DOHH2 (cell line): ENCODE results near the gene GLRA1.

ENCODE experiments used
- H3F3A ChIP-seq: fragments of 200-600 bp; sonication (generic), shearing (Covaris generic); 2 replicates; pipeline ENCODE4 v1.6.0; 2016; ENCODE audit warnings: antibody characterized with exemption, mild to moderate bottlenecking; ENCODE audit not compliant: control insufficient read depth, insufficient read depth
- H3K27ac ChIP-seq: fragments of 200-600 bp; sonication (generic); 2 replicates; pipeline ENCODE4 v1.5.1; 2014; ENCODE audit warnings: low read depth, mild to moderate bottlenecking, low read length, moderate library complexity
- H3K27me3 ChIP-seq: fragments of 200-600 bp; sonication (generic); 2 replicates; pipeline ENCODE4 v1.6.1; 2014; ENCODE audit warnings: mild to moderate bottlenecking, low read length, mixed read lengths; ENCODE audit not compliant: control insufficient read depth
- H3K36me3 ChIP-seq: fragments of 200-600 bp; sonication (generic); 2 replicates; pipeline ENCODE4 v1.6.1; 2014; ENCODE audit warnings: mild to moderate bottlenecking, low read length, moderate library complexity, mixed read lengths; ENCODE audit not compliant: control insufficient read depth
- H3K4me1 ChIP-seq: fragments of 200-600 bp; sonication (generic); 2 replicates; pipeline ENCODE4 v1.6.1; 2014; ENCODE audit warnings: mild to moderate bottlenecking, low read length, mixed read lengths; ENCODE audit not compliant: control insufficient read depth
- H3K4me2 ChIP-seq: fragments of 200-600 bp; sonication (generic); 2 replicates; pipeline ENCODE4 v1.6.0; 2014; ENCODE audit warnings: mild to moderate bottlenecking, low read length, moderate library complexity
- H3K4me3 ChIP-seq: fragments of 200-600 bp; sonication (generic); 2 replicates; pipeline ENCODE4 v1.5.1; 2014; ENCODE audit warnings: mild to moderate bottlenecking, low read length, mixed read lengths
- H3K79me2 ChIP-seq: fragments of 200-600 bp; sonication (generic); 2 replicates; pipeline ENCODE4 v1.6.1; 2014; ENCODE audit warnings: mild to moderate bottlenecking, low read length, mixed read lengths; ENCODE audit not compliant: control insufficient read depth
- H3K9me2 ChIP-seq: fragments of 200-600 bp; sonication (generic); replicated peaks from 2 replicates; pipeline ENCODE4 v1.6.1; 2014; ENCODE audit warnings: mild to moderate bottlenecking, low read length, mixed read lengths; ENCODE audit not compliant: control insufficient read depth
- H3K9me3 ChIP-seq: fragments of 200-600 bp; sonication (generic); 2 replicates; pipeline ENCODE4 v1.6.1; 2014; ENCODE audit warnings: antibody characterized with exemption, low read length, mixed read lengths; ENCODE audit not compliant: control insufficient read depth, insufficient read depth
- H4K20me1 ChIP-seq: fragments of 200-600 bp; sonication (generic); 2 replicates; pipeline ENCODE4 v1.6.0; 2014; ENCODE audit warnings: low read depth, mild to moderate bottlenecking, antibody characterized with exemption, low read length, moderate library complexity; ENCODE audit not compliant: control insufficient read depth, insufficient read depth
- EZH2phosphoT487 ChIP-seq: fragments of 200-600 bp; sonication (generic); IDR thresholded peaks from 2 replicates; pipeline ENCODE4 v1.6.1; 2017; ENCODE audit warnings: borderline replicate concordance, mild to moderate bottlenecking, antibody characterized with exemption, low read length, moderate library complexity, mixed read lengths
- TF ChIP-seq, protein P1 (sequence below): fragments of 200-600 bp; sonication (generic); IDR thresholded peaks from one replicate; pipeline ENCODE4 v1.5.1; 2014; ENCODE audit warnings: antibody characterized with exemption, mild to moderate bottlenecking, low read depth, low read length; ENCODE audit not compliant: poor library complexity, severe bottlenecking

The GLRA1 gene

DNA sequence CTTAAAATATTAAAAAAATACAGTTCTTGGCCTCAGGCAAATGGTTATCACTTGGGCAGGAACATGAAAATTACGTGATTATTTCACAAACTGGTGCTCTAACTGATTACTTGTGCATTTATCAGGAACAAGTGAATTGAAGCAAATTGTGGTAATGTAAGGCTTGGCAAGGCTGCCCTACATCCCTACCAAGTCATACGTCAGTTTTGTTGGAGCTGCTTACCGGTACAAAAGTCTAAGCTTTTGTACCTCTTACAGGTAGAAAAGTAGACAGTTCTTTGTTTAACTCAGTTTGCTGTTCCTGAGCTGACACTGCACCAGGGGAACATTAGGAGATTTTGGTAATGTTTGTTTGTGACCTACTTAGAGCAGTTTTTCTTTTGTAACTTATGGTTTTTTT lies 150.7 kb downstream of the GLRA1 start:
- Histone ChIP-seq H3F3A (0 out of 2 replicates have a peak, but pooled peaks cover 2% of the 10 kb centered on the region), H3K4me1 (peaks cover 63% of the 10 kb centered on the region), H3K4me2 (peak overlapping the region; percentile 81), H3K9me3 (no peaks in the 10 kb centered on the region), H3K9me2 (no peaks in the 10 kb centered on the region), H3K27me3 (no peaks in the 10 kb centered on the region), H3K4me3 (peak overlapping the region; percentile 92), H3K79me2 (peaks cover 86% of the 10 kb centered on the region), H3K36me3 (peaks cover 67% of the 10 kb centered on the region), H4K20me1 (peaks cover 60% of the 10 kb centered on the region), H3K27ac (no peak overlapping the region)
- TF ChIP-seq EZH2phosphoT487, result no peak
- TF ChIP-seq, protein P1, sequence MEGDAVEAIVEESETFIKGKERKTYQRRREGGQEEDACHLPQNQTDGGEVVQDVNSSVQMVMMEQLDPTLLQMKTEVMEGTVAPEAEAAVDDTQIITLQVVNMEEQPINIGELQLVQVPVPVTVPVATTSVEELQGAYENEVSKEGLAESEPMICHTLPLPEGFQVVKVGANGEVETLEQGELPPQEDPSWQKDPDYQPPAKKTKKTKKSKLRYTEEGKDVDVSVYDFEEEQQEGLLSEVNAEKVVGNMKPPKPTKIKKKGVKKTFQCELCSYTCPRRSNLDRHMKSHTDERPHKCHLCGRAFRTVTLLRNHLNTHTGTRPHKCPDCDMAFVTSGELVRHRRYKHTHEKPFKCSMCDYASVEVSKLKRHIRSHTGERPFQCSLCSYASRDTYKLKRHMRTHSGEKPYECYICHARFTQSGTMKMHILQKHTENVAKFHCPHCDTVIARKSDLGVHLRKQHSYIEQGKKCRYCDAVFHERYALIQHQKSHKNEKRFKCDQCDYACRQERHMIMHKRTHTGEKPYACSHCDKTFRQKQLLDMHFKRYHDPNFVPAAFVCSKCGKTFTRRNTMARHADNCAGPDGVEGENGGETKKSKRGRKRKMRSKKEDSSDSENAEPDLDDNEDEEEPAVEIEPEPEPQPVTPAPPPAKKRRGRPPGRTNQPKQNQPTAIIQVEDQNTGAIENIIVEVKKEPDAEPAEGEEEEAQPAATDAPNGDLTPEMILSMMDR, result no peak

DNA sequence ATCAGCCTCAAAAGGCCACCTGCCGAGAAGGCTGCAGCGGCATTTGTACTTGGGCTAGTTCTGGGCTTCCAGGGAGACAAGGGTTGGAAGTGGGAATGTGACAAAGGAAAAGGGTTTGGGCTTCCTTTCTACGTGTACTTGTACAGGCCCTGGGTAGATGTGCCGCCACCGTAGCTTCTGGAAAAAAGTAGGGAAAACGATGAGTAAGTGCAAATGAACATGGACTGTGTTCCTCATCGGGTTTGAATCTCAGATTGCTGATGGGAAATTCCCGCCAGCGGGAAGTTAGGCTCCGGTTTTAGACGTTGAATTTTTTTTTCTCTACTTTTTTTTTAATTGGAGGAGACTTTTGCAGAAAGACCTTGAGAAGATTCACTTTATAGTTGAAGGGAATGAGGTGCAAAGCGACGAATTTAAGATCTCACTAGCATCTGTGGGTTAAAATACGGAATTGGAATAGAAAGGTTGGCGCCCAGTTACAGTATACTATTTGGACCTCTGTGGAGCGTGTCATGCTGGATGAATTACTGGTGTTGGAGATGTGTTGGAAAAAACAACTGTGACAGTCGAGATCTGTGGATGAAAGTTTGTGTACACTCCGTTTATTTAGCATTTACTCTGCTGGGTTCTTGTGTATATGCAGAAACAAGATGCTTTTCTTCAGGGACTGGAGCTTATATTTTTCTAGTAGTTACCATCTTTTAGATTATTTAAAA lies 151.6 kb downstream of the GLRA1 start:
- Histone ChIP-seq H4K20me1 (peaks cover 53% of the 10 kb centered on the region), H3K27me3 (no peaks in the 10 kb centered on the region), H3K4me2 (peak overlapping the region; percentile 81), H3K4me3 (peak overlapping the region; percentile 92), H3F3A (0 out of 2 replicates have a peak, but pooled peaks cover 3% of the 10 kb centered on the region), H3K79me2 (peaks cover 77% of the 10 kb centered on the region), H3K36me3 (peaks cover 58% of the 10 kb centered on the region), H3K9me3 (no peaks in the 10 kb centered on the region), H3K9me2 (no peaks in the 10 kb centered on the region), H3K4me1 (peaks cover 54% of the 10 kb centered on the region), H3K27ac (peak overlapping the region; percentile 74)
- TF ChIP-seq EZH2phosphoT487, result no peak
- TF ChIP-seq, protein P1, result no peak
